Measurements from ENCODE around the gene FIG4. TPM values are rescaled to one million over a fixed set of nuclear protein-coding genes. Genes with fewer than 3 reads are reported as not detected.

Gene FIG4
- total RNA-seq, 2 donors from 2014 or later: 20.8 to 22.6 TPM

DNA sequence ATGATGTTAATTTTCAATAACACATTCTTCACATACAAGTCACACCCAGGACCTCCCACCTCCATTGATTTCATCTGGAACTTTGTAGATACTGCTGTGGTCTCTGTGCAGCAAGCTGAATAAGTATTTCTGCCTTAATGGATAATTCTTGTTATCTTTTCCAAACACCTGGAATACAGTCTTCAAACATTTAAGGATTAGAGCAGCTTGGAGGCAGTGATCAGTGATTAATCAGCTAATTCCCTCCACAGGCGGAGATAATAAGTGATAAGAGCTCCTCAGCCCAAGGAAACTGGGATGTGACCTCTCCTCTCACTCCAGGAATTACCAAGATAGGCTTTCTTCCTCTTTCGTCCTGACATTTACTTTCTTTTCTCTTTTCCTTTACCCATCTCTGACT is 110.7 kb downstream of the FIG4 start:
- no peaks in the 10 kb centered on the region for H3K36me3 ChIP-seq (ENCODE audit: control insufficient read depth, insufficient read depth, low read length)
- Mint-ChIP-seq H3K9me3 (peaks cover 2% of the 10 kb centered on the region), H3K27ac (no peak overlapping the region), H3K4me1 (peaks cover 15% of the 10 kb centered on the region), H3K27me3 (ENCODE audit: insufficient read depth) (peaks cover 92% of the 10 kb centered on the region), H3K4me3 (no peak overlapping the region), H3K36me3 (ENCODE audit: low read depth) (peaks cover 17% of the 10 kb centered on the region)
- H3K27me3 ChIP-seq (ENCODE audit: control insufficient read depth, insufficient read depth, low read length, poor library complexity, severe bottlenecking): peaks cover 94% of the 10 kb centered on the region
- peaks cover 3% of the 10 kb centered on the region for H3K4me1 ChIP-seq (ENCODE audit: control insufficient read depth, insufficient read depth, low read length)
- 41 to 71% methylated on average over 2 of the region's 2 CpGs for WGBS, 2 experiments (ENCODE audit: insufficient coverage in 1 of 2, insufficient read length in 1 of 2)
- H3K27ac ChIP-seq (ENCODE audit: low read depth, low read length): no peak overlapping the region
- TF ChIP-seq, protein P1, sequence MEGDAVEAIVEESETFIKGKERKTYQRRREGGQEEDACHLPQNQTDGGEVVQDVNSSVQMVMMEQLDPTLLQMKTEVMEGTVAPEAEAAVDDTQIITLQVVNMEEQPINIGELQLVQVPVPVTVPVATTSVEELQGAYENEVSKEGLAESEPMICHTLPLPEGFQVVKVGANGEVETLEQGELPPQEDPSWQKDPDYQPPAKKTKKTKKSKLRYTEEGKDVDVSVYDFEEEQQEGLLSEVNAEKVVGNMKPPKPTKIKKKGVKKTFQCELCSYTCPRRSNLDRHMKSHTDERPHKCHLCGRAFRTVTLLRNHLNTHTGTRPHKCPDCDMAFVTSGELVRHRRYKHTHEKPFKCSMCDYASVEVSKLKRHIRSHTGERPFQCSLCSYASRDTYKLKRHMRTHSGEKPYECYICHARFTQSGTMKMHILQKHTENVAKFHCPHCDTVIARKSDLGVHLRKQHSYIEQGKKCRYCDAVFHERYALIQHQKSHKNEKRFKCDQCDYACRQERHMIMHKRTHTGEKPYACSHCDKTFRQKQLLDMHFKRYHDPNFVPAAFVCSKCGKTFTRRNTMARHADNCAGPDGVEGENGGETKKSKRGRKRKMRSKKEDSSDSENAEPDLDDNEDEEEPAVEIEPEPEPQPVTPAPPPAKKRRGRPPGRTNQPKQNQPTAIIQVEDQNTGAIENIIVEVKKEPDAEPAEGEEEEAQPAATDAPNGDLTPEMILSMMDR (conservative IDR thresholded peaks at IDR 0.05): no peak
- H3K4me3 ChIP-seq (ENCODE audit: low read length): no peak overlapping the region
- H3K9ac ChIP-seq (ENCODE audit: extremely low read depth, low read length, poor library complexity, severe bottlenecking): no peak overlapping the region
- H3K9me3 ChIP-seq (ENCODE audit: control insufficient read depth, low read length): no peaks in the 10 kb centered on the region
- no peak for DNase-seq

GRCh38 chr6:109804020-109804419 is 112.9 kb downstream of the FIG4 start:
- no peaks in the 10 kb centered on the region for H3K36me3 ChIP-seq (ENCODE audit: control insufficient read depth, insufficient read depth, low read length)
- TF ChIP-seq, protein P1 (conservative IDR thresholded peaks at IDR 0.05): no peak
- H3K4me1 ChIP-seq (ENCODE audit: control insufficient read depth, insufficient read depth, low read length): peaks cover 3% of the 10 kb centered on the region
- no peak overlapping the region for H3K4me3 Mint-ChIP-seq
- no peak for DNase-seq
- H3K36me3 Mint-ChIP-seq (ENCODE audit: low read depth): peaks cover 15% of the 10 kb centered on the region
- H3K4me3 ChIP-seq (ENCODE audit: low read length): no peak overlapping the region
- H3K27ac Mint-ChIP-seq: no peak overlapping the region
- no peak overlapping the region for H3K27ac ChIP-seq (ENCODE audit: low read depth, low read length)
- H3K27me3 ChIP-seq (ENCODE audit: control insufficient read depth, insufficient read depth, low read length, poor library complexity, severe bottlenecking): peaks cover 90% of the 10 kb centered on the region
- no peaks in the 10 kb centered on the region for H3K9me3 ChIP-seq (ENCODE audit: control insufficient read depth, low read length)
- 100% methylated on average over 1 of the region's 1 CpG; no CpG with 5 or more reads in 1 of the 2 experiments for WGBS, 2 experiments (ENCODE audit: insufficient coverage in 1 of 2, insufficient read length in 1 of 2)
- peaks cover 90% of the 10 kb centered on the region for H3K27me3 Mint-ChIP-seq (ENCODE audit: insufficient read depth)
- peaks cover 15% of the 10 kb centered on the region for H3K4me1 Mint-ChIP-seq
- peaks cover 4% of the 10 kb centered on the region for H3K9me3 Mint-ChIP-seq
- H3K9ac ChIP-seq (ENCODE audit: extremely low read depth, low read length, poor library complexity, severe bottlenecking): no peak overlapping the region

- H3K36me3 Mint-ChIP-seq (ENCODE audit: low read depth): peaks cover 15% of the 10 kb centered on the region
- no peaks in the 10 kb centered on the region for H3K9me3 ChIP-seq (ENCODE audit: control insufficient read depth, low read length)
- no peak overlapping the region for H3K4me3 ChIP-seq (ENCODE audit: low read length)
- H3K27ac ChIP-seq (ENCODE audit: low read depth, low read length): no peak overlapping the region
- H3K27me3 Mint-ChIP-seq (ENCODE audit: insufficient read depth): peaks cover 79% of the 10 kb centered on the region
- H3K27me3 ChIP-seq (ENCODE audit: control insufficient read depth, insufficient read depth, low read length, poor library complexity, severe bottlenecking): peaks cover 75% of the 10 kb centered on the region
- no peak overlapping the region for H3K9ac ChIP-seq (ENCODE audit: extremely low read depth, low read length, poor library complexity, severe bottlenecking)
- H3K27ac Mint-ChIP-seq: no peak overlapping the region
- peaks cover 4% of the 10 kb centered on the region for H3K9me3 Mint-ChIP-seq
- peaks cover 2% of the 10 kb centered on the region for H3K4me1 ChIP-seq (ENCODE audit: control insufficient read depth, insufficient read depth, low read length)
- H3K4me3 Mint-ChIP-seq: no peak overlapping the region
- TF ChIP-seq, protein P1 (conservative IDR thresholded peaks at IDR 0.05): no peak
- no peak for DNase-seq
- no peaks in the 10 kb centered on the region for H3K36me3 ChIP-seq (ENCODE audit: control insufficient read depth, insufficient read depth, low read length)
- H3K4me1 Mint-ChIP-seq: peaks cover 9% of the 10 kb centered on the region
These were observed 116.8 kb downstream of the FIG4 start for GRCh38 chr6:109807881-109808280.

Data from endodermal cell (in vitro differentiated cells).